HG03159 (cell line): Measurements from ENCODE around the gene RPL26.

ENCODE experiments used
- ATAC-seq: cut with Tn5 transposase; IDR thresholded peaks from one replicate; pipeline ENCODE4 v1.9.1; 2021; ENCODE audit warnings: mild to moderate bottlenecking, moderate library complexity; ENCODE audit not compliant: unreplicated experiment

The RPL26 gene

GRCh38 chr17:8383143-8383822 is at the start of gene RPL26:
Gene RPL26, minus strand, starts transcription at chr17:8383193. Its CDS starts 883 bp downstream, at chr17:8382310.
- ATAC-seq = peak; percentile 81

- ATAC-seq = no peak
Measured at GRCh38 chr17:8430966-8431365, 48.0 kb upstream of the RPL26 start.

GRCh38 chr17:8426802-8427201 is 43.8 kb upstream of the RPL26 start:
- no peak for ATAC-seq

DNA sequence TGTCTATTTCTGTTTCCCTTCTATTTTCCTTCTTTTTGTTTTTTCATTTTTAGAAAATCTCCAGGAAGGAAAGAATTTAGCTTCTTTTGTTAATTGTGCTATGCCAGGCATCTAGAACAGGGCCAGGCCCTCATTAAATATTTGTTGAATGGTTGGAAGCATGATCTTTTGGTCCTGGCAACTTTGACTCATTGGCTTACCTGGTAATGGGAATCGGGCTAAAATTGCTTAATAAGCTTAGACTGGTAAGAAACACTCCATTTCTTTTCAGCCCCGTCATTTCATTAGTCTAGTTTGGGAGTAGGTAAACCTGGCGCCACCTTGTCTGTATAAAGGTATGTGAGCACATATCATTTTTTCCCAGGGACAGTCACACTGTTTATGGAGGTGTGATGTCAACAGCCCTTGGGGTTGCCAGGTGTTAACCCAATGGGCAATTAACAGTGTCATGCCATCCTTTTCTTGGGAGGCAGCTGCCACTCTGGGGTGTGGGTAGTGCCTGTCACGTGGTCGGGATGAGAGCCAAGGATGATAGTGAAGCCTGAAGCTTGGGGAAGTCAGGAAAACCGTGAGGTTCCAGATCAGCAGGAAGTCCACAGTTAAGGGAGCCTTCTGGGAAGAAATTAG is 43.2 kb upstream of the RPL26 start:
- ATAC-seq = no peak

GRCh38 chr17:8421571-8421970 is 38.6 kb upstream of the RPL26 start:
- ATAC-seq = no peak

- no peak for ATAC-seq
Measured at GRCh38 chr17:8420041-8420934, 37.3 kb upstream of the RPL26 start.

DNA sequence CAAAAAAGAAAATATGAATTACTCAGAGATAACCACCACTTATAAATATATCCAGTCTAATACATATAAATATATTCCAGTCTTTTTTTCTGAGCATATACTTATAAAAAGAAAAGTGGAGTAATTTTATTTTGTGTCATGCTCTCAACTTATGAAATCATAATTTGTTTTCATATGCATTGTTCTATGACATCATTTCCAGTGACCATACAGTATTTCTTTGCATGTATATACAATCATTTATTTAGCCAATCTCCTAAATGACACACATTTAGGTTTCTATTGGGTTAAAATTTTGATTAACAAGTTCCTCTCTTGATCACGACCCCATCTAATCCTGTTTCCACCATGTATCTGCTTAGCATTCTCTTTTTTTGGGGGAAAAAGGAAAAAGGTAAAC is 36.3 kb upstream of the RPL26 start:
- no peak for ATAC-seq

GRCh38 chr17:8418471-8418870 is 35.5 kb upstream of the RPL26 start:
- ATAC-seq = no peak

DNA sequence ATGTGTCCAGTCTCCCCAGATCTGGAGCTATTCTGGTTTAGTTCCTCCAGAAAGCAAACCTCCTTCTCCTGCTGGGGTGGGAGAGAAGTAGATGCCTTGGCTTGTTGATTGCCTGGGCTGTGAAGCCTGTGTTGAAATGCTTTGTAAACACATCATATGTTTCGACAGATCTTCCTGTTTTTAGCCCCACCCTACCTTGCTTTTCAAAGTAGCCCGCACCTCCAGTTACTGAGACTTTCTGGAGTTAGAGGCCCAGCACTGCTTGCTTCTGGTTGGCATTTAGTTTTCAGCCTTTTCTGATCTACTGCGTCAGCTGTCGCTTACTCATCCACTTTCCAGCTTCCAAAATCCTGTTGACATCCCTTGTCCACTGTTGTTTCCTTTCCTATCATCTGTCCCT is 34.8 kb upstream of the RPL26 start:
- ATAC-seq = no peak

DNA sequence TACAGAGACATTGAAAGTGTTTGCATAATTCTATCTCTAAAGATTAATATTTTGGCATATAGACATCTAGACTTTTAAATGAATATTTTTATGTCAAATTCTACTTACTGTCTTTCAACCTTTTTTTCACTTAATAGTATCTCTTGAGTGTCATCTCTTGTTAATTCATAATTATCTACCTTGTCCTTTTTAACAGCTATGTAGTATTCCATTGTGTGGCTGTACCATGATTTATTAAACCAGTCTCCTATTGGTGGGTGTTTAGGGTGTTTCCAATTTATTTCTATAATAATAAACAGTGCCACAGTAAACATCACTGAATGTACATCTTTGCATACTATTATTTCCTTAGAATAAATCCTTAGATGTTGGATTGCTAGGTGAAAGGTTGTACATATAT is 30.9 kb upstream of the RPL26 start:
- ATAC-seq = no peak

- no peak for ATAC-seq
Measured at GRCh38 chr17:8413328-8413727, 30.3 kb upstream of the RPL26 start.

- ATAC-seq = no peak
Measured at GRCh38 chr17:8412089-8412488, 29.1 kb upstream of the RPL26 start.

GRCh38 chr17:8410883-8411238 is 27.9 kb upstream of the RPL26 start:
- no peak for ATAC-seq

DNA sequence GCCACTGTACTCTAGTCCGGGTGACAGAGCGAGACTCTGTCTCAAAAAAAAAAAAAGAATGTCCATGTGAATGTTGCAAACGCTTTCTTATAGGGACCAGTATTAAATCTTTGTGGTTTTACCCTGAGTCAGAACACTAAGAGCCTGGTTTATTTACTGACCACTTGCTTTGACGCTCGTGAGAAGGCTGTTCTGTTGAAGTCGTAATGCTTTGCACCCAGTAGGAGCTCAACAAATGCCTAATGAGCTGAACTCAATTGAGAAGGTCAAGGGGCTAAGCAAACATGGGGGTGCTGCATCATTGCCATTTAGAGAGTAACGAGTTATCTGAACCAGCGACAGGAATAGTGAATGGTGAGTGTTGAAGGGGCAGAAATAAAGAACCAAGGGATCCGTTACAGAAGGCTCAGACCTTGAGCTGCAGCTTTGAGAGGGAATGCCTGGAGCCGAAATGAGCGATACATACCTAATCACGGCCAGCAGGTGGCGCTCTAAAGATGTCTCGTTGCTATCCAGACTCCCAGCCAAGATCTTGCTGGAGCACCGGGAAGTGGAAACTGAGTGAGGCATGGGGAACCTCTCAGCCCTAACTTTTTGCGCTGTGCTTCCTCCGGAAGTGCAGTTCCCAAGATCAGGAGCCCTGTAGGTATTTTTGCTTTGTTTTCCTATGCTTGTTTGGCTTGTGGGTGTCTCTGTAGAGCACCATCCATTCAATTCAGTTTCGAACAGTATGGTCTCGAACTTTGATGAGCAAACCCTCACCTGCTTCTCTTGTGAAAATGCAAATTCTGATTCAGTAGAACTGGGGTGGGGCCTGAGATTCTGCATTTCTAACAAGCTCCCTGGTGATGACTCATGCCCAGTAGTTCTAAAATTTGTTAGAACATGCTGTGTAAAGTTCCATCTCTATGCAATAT is 27.2 kb upstream of the RPL26 start:
- ATAC-seq = no peak

- no peak for ATAC-seq
Measured at GRCh38 chr17:8408371-8408770, 25.4 kb upstream of the RPL26 start.

DNA sequence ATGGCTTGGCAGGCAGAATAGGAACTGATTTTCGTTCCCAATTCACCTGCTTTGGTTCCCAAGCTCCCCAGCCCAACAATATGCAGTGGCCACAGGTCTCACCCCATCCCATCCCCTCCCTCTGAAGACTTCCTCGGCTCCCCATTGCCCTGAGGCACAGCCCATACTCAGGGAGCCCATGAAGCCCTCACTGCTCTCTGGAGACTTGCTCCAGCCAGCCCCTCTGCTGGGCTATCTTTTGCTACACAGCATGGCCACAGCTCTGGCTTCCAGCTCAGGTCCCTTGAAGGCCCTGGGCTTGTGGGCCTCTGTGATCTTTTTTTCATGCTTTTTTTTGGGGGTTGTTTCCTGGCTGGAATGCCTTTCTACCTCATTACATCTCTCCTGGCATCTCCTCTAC is 23.2 kb upstream of the RPL26 start:
- no peak for ATAC-seq

GRCh38 chr17:8405499-8406016 is 22.6 kb upstream of the RPL26 start:
- ATAC-seq = no peak

DNA sequence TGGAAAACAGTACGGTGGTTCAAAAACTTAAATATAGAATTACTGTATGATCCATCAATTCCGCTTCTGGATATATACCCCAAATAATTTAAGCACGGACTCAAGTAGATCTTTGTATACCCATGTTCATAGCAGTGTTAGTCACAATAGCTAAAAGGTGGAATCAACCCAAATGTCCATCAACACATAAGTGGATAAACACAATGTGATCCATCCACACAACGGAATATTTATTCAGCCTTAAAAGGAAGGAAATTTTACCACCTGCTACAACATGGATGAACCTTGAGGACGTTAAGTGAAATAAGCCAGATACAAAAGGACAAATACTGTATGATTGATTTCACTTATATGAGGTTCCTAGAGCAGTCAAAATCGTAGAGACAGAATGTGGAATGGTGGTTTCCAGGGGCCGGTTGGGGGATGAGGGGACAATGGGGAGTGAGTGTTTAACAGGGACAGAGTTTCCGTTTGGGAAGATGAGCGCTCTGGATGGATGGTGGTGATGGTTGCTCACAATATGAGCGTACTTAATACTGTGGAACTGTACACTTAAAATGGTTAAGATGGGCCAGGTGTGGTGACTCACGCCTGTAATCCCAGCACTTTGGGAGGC is 20.0 kb upstream of the RPL26 start:
- no peak for ATAC-seq

- ATAC-seq = no peak
Measured at GRCh38 chr17:8401107-8401506, 18.1 kb upstream of the RPL26 start.

DNA sequence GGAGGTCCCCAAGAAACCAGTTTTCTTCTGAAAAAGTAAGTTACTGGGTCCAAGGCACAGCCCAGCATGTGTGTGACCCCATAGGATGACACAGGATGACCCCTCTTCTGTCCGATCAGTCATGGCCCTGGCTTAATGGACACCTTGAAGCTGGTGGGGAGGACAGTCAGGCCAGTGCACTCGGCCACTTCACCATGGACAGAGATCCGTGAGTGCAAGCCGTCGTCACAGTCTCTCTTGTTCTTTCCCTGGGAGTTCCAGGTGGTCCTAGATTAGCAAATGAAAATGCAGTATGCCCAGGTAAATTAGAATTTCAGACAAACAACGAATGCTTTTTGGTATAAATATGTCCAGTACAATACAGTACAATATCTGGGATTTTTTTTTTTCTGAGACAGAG is 16.0 kb upstream of the RPL26 start:
- ATAC-seq = no peak
